ENCODE data around the gene PPM1A.

PPM1A gene

DNA sequence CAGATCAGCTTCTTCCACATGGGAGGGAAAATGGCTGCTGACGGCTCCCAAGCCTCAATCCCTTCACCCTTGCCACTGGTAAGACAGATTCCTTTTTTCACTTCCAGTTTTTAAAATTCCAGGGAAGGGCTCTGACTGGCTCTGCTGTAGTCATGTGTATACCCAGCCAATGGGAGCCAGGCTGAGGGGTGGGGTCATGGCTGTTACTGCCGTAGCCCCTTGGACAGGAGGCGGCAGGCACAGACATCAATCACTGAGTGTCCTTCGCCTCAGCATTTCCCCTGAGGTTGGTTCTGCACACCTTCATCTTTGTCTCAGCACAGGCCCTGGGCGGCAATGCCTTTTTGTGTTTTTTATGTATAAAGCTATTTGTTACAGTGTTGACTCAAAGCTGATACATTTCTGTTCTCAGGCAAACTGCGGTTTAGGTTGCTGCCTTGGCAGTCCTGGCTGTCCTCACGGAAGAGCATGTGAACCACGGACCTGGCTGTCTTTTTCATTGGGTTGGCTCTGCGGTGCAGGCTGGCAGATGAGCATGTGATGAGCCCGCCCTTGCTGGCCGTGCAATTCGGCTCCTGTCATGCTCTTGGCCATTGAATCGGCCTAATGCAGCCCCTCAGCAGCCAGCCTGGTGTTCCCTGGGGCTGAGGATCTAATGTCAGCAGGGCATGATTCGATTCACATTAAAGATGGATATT is 74.3 kb downstream of the PPM1A start:
- no peak for DNase-seq
- no peak for ATAC-seq

DNA sequence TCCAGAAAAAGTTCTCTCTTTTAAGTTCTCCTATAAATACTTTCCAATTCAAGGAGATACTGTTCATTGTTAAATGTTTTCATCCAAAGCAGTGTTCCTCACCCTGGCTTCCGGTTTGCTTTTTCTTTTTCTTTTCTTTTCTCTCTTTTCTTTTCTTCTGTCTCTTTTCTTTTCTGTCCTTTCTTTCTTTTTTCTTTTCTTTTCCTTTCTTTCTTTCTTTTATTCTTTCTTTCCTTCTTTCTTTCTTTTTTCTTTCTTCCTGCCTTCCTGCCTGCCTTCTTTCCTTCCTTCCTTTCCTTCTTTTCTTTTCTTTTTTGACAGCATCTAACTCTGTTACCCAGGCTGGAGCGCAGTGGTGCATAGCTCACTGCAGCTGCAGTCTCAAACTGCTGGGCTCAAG is 75.8 kb downstream of the PPM1A start:
- no peak for DNase-seq
- ATAC-seq, result no peak

DNA sequence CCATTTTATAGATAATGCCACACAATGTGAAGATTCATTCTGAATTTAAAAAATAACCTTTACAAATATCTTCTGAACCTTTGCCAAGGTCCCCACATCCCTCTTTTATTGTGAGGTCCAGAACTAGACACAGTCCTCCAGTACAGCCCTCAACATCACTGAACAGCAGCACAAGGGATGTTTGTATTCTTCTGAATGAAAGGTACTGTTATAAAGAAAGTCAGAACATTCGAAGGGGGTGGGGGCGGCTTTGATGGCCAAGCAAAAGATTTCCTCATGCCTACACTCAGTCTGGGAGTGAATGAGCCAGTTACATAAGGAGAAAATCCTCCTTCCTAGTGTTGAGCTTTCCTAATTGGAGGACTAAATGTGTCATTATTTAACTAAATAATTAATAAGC is 77.3 kb downstream of the PPM1A start:
- ATAC-seq, result no peak

DNA sequence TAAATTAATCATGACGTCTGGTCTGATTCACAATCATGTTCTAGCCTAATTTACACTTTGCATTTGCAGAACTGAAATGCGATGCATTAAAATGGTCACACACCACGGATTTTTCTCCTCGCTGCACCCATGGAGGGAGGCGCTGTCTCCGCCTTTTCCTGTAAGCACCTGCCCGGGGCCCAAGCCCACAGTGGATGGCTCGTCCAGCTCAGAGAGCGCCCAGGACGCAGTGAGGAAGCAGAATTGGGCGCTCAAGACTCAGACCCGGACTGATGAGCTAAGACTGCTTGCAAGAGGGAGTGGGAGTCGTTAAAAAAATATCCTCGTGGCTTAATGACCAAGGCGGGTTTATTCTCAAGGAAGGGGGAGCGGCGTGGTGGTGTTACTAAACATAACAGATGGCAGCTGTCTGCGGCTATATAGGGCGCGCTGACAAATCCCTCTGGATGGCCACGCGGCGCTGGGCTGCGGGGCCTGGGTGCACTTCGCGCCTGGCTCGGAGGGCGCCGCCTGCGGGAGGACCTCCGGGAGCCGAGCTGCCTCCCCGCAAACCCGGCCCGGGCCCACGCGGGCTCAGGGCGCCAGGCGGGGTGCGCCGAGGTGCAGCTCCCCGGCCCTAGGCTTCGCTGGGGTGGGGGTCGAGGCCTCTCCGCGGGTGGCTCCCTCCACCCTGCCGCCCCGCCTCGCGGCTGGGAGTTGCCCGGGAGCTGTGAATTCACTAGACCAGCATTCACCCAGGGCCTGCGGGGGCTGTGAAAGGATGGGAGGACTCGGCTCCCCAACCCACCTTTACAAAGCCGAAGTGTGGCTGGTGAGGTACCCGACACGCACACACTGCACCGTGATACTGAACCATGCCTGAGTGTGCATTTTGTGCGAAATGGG is 78.7 kb downstream of the PPM1A start:
- DNase-seq (peak; percentile 54), ATAC-seq (peak; percentile 40)

More for the DNA sequence above, 77.3 kb downstream of the PPM1A start:
- no peak for DNase-seq

DNA sequence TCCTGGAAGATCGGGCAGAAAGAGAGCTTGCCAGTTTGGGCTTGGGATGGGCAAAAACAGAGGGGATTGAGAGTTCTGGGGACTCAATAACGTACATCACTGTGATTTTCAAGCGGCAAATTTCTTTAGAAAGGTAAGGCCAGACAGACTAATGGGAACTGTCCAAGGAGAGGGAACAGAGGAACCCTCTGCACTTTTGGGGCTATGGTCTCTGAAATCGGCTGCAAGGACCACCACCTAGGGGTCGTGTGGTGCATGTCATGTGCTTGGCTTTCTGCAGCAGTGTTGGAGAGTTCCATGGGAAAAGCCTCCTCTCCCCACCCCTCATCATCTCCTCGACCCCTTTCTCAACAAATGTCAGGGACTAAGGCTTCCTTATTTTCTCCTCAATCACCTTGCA is 79.6 kb downstream of the PPM1A start:
- DNase-seq (no peak), ATAC-seq (no peak)

DNA sequence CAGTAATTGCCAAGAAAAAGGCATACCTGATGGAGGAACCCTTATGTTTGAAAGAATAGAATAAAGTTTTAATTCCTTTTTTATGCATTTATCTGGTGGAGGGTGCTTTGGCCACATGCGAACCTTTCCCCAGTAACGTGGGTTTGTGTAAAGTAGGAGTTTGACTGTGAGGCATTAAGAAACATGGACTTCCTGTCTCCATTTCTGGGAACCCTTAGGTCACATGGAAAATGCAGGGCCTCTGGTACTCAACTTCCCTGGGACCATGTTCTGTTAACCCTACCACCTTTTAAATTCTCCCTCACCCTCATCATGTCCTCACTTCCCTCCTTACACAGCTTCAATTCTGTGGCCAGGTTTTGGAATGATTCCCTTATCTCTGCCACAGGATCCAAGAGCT is 80.3 kb downstream of the PPM1A start:
- DNase-seq (no peak), ATAC-seq (no peak)

DNA sequence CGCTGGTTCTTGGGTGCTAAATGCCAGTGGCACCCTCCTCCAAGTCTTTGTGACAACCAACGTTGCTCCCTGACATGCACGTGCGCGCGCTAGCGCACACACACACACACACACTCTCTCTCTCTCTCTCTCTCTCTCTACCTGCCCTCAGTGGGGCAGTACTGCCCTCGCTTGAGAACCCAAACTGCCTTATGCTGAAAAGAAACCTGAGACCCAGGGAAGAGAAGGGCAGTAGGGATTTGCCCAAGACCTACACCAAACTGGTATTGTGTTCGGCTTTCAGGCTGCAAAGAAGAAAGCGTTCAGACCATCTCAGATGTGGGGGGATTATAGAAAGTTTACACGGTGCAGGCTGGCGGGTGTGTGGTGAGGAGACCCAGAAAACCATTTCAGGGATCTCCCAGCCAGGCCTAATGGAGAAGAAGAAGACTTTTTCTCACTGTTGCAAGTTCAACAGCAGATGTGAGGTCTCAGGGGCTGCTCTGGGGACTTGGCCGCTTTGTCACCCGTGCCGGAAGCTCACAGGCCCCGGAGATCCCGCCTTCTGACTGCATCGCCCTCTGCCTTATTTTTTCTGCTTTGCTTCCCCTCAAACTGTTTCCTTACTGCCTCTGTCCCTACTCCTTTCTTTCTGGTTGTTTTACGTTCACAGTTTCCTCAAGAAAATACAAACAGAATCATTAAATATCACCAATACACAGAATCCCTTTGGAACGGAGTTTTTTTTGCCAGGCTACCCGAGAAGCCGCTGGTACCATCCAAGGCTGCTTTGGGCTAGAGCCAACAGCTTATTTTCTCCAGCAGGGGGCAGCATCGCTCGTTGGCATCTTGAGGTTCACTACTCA is 82.4 kb downstream of the PPM1A start:
- peak; percentile 85 for DNase-seq
- ATAC-seq, result peak; percentile 78

DNA sequence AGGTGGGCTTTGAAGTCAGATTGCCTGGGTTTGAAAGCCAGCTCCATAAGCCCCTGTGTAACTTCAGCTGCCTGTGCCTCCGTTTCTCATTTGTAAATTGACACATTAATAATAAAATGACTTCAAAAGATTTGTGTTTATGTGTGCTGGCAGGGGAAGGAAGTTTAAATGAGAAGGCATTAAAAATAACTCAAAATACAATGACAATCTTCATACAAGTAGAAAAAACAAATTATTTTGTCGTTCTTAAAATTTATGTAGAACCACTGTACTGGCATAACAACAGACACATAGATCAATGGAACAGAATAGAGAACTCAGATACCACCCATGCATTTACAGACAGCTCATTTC is 83.0 kb downstream of the PPM1A start:
- DNase-seq (no peak), ATAC-seq (no peak)

DNA sequence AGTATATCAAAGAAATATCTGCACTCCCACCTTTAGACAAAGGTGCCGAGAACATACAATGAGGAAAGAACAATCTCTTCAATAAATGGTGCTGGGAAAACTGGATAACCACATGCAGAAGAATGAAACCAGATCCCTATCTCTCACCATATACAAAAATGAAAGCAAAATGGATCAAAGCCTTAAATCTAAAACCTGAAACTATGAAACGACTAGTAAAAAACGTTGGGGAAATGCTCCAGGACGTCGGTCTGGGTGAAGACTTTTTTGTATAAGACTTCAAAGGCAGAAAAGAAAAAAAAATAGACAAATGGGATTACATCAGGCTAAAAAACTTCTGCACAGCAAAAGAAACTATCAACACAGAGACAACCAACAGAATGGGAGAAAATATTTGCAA is 83.8 kb downstream of the PPM1A start:
- no peak for ATAC-seq

DNA sequence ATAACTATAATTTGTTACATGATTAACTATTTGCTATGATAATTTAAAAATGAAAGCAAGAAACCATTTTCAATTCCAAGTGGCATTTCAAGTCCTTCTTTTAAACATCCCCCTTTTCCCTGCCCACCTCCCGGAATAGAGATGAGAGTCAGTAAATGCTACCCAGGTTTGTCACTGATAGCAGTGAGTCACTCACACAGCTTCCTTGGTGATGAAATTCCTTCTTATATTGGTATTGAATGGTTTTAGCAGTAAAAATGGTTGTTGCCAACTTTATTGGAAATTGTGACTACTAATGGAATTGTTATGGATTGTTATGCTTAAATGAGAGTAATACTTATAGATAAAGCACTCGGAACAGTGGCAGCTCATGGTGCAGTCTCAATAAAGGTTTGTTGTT is 90.5 kb downstream of the PPM1A start:
- DNase-seq (no peak), ATAC-seq (no peak)

More for the DNA sequence above, 83.8 kb downstream of the PPM1A start:
- DNase-seq, result no peak

DNA sequence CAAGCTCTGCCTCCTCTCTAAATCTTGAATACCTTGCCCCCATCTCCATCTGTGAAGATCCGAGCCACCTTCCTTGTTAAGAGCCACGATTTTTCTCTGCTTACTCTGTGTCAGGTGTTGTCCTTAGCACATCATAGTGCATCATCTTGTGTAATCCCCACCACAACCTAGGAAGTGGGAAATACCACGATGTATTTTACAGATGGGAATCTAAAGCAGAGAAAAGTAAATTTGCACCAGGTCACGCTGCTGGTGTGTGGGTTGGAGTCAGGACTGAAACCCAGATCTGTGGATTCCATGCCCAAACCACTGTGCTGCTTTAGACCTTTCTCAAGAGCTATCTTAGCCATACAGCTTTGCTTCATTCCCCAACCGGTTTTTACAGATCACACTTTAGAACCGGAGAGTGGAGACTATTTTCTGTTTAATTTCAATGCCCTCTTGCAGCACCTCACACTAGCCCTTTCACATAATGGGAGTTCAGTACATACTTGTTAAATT is 94.6 kb downstream of the PPM1A start:
- ATAC-seq (no peak), DNase-seq (no peak)

DNA sequence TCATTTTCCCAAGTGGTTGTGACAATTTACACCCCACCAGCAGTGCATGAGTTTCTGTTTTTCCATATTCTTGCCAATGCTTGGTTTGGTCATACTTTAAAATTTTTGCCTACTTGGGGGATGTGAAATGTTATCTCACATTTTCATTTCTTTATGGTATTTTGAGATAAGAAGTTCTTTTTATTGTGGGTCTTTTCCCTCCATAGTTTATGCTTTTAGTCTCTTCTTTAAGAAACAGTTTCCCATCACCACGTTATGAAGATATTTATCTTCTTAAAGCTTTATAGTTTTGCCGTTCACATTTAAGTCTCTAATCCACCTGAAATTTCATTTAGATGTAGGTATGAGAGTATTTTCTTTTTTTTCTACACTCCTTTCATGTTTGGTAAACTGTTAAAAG is 95.7 kb downstream of the PPM1A start:
- ATAC-seq, result no peak
- no peak for DNase-seq

DNA sequence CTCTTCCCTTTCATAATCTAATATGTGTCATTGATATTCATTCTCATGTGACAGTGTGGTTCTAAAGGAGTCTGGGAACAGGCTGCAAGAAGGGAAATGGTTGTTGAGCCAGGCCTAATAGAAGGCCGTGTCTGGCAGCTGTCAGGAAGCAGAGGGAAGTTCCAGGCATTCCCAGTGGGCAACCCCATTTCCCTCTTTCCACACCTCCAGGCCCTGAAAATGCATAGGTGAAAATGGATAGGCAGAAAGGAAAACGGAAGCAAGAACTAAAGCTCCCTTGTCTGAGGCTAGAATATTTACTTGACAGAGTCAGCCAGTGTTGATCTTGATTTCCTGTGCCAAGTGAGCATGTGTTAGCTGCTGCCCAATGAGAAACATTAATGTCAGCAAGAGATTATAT is 97.7 kb downstream of the PPM1A start:
- DNase-seq (no peak), ATAC-seq (no peak)

DNA sequence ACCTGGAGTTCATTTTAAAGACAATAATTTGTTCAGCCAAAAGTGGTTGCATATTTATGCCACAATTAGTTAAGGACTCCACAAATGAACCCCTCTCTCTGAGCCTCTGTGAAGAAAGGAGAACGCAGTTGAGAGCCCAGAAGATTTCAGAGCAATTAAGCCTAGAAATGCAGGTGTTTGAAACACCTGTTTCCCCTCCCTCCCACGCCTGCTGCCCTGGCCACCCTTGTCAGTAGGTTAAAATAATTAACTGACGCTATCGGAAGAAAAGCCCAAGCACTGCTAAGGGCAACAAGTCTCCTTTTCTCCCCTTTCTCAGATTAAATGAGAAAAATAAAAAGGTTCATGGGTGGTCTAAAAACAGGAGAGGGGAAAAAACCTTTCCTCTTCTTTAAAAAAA is 99.2 kb downstream of the PPM1A start:
- DNase-seq (no peak), ATAC-seq (no peak)
